ENCODE results near the gene AUTS2.

DNA sequence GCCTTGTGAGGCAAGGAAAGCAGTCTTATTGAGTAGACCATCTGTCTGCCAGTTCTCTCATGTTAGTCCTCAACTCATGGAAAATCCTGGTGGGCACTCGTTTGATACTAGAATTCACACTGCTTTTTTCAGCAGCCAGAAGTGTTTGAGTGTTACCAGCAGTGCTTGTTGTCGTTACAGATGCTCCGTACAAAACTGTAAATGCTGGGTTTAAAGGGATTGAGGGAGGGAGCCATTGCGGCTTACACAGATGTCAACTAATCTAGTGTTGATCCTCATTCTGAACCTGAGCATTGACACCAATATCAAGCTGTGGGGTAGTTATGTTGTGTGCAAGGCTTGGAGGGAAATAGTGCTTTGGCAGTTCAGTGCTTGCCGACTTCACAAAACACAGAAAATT is 348.6 kb downstream of the AUTS2 start:
- TF ChIP-seq, protein P1, sequence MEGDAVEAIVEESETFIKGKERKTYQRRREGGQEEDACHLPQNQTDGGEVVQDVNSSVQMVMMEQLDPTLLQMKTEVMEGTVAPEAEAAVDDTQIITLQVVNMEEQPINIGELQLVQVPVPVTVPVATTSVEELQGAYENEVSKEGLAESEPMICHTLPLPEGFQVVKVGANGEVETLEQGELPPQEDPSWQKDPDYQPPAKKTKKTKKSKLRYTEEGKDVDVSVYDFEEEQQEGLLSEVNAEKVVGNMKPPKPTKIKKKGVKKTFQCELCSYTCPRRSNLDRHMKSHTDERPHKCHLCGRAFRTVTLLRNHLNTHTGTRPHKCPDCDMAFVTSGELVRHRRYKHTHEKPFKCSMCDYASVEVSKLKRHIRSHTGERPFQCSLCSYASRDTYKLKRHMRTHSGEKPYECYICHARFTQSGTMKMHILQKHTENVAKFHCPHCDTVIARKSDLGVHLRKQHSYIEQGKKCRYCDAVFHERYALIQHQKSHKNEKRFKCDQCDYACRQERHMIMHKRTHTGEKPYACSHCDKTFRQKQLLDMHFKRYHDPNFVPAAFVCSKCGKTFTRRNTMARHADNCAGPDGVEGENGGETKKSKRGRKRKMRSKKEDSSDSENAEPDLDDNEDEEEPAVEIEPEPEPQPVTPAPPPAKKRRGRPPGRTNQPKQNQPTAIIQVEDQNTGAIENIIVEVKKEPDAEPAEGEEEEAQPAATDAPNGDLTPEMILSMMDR (IDR thresholded peaks at IDR 0.05; ENCODE audit: low read length) = no peak
- no peak for TF ChIP-seq EZH2 (IDR thresholded peaks at IDR 0.05; ENCODE audit: borderline replicate concordance, low read length)

Data from OCI-LY1 (cell line).